ENCODE measurements around the gene MET. TPM values are rescaled to one million over a fixed set of nuclear protein-coding genes. Genes with fewer than 3 reads are reported as not detected.
A peak's percentile ranks its signal among the peaks of the same experiment; 100 is the strongest.

Gene MET
- total and polyA plus RNA-seq, 9 donors, result 1.3 to 33.9 (median 5.8) TPM

DNA sequence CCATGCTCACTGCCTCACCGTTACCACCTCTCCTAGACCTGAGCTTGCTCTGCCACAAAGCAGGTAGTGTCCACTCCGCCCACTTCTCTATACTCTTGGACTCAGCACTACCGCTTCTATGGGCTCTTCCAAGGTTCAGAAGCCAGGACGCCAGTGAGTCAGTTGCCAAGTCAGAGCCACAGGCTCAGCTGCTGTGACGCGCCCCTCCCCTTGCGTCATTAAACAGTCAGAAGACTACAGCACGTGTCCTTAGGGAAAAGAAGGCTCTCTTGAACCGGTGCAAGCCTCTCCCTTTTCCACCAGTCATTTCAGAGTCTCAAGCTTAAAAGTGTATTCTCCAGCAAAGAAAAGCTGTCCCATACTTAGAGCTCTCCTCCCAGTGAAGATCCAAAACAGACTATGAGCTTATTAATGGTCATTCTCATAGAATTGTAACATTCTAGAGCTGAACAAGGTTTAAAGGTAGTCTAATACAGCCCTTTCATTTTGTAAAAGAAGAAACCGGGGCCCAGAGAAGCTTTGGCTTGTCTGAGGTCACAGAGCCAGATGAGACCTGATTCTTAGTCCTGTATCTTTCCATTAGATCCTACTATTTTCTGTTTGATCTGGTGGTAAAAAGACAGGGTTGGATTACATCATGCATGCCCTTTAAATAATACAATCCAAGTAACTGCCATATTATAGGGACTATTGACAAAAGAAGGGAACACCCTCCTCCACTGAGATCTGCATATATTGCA lies 40.9 kb upstream of the MET start:
- H3K4me1 ChIP-seq (ENCODE audit: insufficient read depth), result peaks cover 2% of the 10 kb centered on the region
- no peak for DNase-seq
- 83 to 89% (median 86%) methylated on average over 10 of the region's 10 CpGs for WGBS, 3 donors
- no peak overlapping the region for H3K4me3 ChIP-seq
- no peak overlapping the region for H3K27ac ChIP-seq
- H3K27me3 ChIP-seq, result no peaks in the 10 kb centered on the region
- H3K36me3 ChIP-seq, result no peaks in the 10 kb centered on the region
- H3K9me3 ChIP-seq, result no peaks in the 10 kb centered on the region
- intact Hi-C loops (cut with DNase I), result no loop called here
- TF ChIP-seq, protein P1, sequence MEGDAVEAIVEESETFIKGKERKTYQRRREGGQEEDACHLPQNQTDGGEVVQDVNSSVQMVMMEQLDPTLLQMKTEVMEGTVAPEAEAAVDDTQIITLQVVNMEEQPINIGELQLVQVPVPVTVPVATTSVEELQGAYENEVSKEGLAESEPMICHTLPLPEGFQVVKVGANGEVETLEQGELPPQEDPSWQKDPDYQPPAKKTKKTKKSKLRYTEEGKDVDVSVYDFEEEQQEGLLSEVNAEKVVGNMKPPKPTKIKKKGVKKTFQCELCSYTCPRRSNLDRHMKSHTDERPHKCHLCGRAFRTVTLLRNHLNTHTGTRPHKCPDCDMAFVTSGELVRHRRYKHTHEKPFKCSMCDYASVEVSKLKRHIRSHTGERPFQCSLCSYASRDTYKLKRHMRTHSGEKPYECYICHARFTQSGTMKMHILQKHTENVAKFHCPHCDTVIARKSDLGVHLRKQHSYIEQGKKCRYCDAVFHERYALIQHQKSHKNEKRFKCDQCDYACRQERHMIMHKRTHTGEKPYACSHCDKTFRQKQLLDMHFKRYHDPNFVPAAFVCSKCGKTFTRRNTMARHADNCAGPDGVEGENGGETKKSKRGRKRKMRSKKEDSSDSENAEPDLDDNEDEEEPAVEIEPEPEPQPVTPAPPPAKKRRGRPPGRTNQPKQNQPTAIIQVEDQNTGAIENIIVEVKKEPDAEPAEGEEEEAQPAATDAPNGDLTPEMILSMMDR (IDR thresholded peaks at IDR 0.05), result no peak
- no peak for TF ChIP-seq EP300 (IDR thresholded peaks at IDR 0.05)
- TF ChIP-seq POLR2A (IDR thresholded peaks at IDR 0.05), result no peak

DNA sequence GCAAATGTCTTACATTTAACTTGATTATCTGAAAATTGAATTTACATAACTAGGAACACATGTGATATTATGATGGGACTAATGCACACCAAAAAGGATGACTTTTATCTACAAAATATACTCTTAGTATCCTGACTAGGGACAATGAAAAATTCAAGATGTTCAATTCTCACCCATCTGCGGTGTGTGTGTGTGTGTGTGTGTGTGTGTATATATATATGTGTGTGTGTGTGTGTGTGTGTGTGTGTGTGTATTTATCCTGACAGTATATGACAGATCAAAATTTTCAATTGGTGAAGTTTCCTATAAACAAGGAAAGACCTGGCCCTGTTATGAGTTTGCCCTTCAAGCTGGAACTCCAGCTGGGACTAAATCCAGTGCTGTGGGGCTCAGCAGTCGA lies 40.3 kb upstream of the MET start:
- TF ChIP-seq, protein P1 (IDR thresholded peaks at IDR 0.05), result no peak
- TF ChIP-seq EP300 (IDR thresholded peaks at IDR 0.05) (no peak), POLR2A (IDR thresholded peaks at IDR 0.05) (no peak)
- 63 to 74% (median 74%) methylated on average over 2 of the region's 2 CpGs for WGBS, 3 donors
- intact Hi-C loops (cut with DNase I), result no loop called here

DNA sequence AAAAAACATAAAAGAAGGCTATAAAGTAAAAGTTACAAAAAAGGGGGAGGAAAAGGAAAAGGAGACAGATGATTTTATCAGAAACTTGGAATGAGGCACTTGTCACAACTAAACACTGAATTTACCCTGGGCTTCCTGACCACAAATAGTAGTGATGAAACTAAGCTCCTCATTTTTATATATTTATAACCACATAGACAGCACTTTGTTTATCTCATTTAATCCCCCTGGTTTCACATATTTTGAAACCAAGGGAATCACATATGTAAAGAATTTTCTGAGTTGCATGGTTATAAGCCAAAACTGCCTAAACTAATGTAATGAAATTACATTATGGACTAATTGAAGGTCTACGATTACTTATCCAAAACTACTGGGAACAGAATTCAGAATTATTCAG lies 39.6 kb upstream of the MET start:
- H3K27ac ChIP-seq, result no peak overlapping the region
- H3K27me3 ChIP-seq, result no peaks in the 10 kb centered on the region
- 98% methylated on average over 1 of the region's 1 CpG for WGBS, 3 donors

More for the DNA sequence above, 40.3 kb upstream of the MET start:
- Histone ChIP-seq H3K4me1 (ENCODE audit: insufficient read depth) (peaks cover 2% of the 10 kb centered on the region), H3K27me3 (no peaks in the 10 kb centered on the region), H3K27ac (no peak overlapping the region), H3K4me3 (no peak overlapping the region), H3K36me3 (no peaks in the 10 kb centered on the region), H3K9me3 (no peaks in the 10 kb centered on the region)
- no peak for DNase-seq

DNA sequence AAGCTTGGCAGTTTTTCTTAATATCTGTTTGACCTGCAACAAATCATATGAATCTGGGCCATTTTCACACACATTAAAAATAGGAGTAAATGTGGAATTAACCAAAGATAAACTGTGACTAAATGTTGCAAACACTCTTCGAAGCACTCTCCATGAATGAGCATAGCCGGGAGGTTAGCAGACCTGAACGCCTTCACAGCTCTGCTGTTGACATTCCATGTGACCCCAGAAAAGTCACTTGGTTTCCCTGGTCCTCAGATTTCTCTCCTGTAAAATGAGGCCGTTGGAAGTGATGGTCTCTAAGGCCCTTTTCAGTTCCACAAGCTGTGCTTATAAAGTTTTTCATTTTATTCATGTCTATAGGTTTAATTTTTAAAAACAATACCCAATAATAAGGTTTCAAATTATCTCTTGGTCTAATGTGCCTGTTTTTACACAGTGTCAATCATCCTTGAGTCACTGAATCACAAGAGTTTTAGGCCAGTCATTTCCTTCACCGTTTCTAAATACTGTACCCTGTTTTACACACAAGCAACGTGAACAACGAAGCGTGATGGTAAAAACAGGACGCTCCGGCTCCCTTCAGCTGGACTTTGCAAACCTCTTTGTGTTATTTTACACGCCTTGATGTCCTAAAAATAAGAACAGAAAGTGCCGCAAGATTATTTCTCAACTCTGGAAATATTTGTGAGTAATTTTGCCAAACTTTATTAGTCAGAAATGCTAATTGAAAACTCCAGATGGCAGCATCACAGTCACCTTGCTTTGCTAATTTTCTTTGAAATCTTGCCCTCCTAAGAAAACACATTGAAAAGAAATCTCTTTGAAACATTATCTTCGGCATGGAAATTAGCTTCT lies 38.6 kb upstream of the MET start:
- 37 to 53% (median 47%) methylated on average over 13 of the region's 13 CpGs for WGBS, 3 donors
- Histone ChIP-seq H3K9me3 (no peaks in the 10 kb centered on the region), H3K27me3 (no peaks in the 10 kb centered on the region), H3K4me1 (ENCODE audit: insufficient read depth) (peaks cover 2% of the 10 kb centered on the region), H3K36me3 (no peaks in the 10 kb centered on the region), H3K27ac (no peak overlapping the region), H3K4me3 (no peak overlapping the region)
- TF ChIP-seq POLR2A (IDR thresholded peaks at IDR 0.05), result no peak
- TF ChIP-seq, protein P1 (IDR thresholded peaks at IDR 0.05), result no peak
- TF ChIP-seq EP300 (IDR thresholded peaks at IDR 0.05), result no peak
- intact Hi-C loops (cut with DNase I), result no loop called here
- DNase-seq, result peak in 2 of 5 donors; percentile 21 to 42

More for the DNA sequence above, 39.6 kb upstream of the MET start:
- no peak for DNase-seq
- H3K4me3 ChIP-seq, result no peak overlapping the region
- H3K9me3 ChIP-seq, result no peaks in the 10 kb centered on the region
- no peaks in the 10 kb centered on the region for H3K36me3 ChIP-seq
- TF ChIP-seq EP300 (IDR thresholded peaks at IDR 0.05) (no peak), POLR2A (IDR thresholded peaks at IDR 0.05) (no peak)
- TF ChIP-seq, protein P1 (IDR thresholded peaks at IDR 0.05), result no peak
- peaks cover 2% of the 10 kb centered on the region for H3K4me1 ChIP-seq (ENCODE audit: insufficient read depth)
- intact Hi-C loops (cut with DNase I), result no loop called here
